NOMO-1 treated with dmso at 0.1 percent for 144 hours (cell line): ENCODE results near the gene RPTOR.

Source experiments
- DNase-seq: peaks from one replicate; lab custom pipeline; 2025; ENCODE audit not compliant: unreplicated experiment; lab: John Stamatoyannopoulos, UW

RPTOR gene

GRCh38 chr17:80936723-80937122 is 392.1 kb downstream of the RPTOR start:
- DNase-seq, result no peak

DNA sequence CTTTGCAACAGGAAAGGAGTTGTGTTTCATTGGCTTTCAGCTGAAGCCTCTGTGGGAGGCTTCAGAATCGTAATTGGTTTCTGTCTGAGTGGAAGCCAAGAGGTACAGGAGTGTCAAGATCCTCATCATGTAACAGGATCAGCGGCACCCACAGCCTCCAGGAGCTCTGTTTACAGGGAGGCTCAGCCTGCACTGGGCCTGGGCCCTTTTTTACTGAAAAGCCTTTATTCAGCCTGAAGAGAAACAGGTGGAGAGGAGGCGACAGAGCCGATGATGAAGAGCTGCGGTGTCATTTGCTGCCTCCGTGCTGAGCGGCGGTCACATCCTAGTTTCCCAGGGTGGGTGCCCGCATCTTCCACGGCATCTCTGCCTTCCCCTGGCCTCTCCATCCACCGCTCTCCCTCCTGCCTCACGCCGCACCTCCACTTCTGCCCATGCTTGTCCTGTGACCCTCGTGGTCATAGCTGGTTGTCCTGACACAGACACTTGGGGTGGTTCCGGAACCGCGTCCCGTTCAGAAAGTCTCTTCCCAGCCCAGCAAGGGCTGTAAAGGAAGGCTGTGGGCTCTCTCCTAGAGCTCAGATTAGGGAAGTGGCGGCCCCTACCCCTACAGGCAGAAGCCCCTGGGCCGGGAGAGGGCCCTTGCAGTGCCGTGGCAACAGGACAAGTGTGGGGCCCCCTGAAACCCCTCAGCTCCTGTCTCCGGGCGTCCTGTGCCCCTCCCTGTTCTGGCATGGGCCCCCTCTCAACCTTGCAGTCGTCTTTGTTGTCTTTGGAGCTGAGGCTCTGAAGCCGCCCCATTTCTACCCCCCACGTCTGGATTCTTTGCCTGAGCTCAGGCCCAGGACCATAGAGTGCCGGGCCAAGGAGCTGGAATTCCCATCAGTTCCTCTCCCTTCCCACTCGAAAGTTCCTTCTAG is 393.1 kb downstream of the RPTOR start:
- DNase-seq, result no peak

DNA sequence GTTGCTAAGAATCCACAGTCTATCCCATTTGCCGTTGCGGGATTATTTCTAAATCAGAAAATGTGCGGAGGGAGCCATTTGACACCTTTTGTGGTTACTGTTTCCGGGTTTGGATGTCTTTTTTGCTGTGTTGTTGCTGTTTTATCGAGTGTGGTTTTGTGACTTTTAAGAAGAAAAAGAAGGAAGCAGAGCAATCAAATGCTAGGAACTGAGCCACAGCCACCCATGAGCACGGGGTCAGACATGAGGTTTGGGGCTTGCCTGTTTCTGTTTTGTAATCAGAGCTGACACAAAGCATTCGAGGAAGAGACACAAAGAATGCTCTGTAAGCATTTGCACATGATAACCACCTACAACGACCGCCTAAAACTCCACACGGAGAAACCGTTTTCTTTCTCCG is 393.9 kb downstream of the RPTOR start:
- DNase-seq, result peak; percentile 55

DNA sequence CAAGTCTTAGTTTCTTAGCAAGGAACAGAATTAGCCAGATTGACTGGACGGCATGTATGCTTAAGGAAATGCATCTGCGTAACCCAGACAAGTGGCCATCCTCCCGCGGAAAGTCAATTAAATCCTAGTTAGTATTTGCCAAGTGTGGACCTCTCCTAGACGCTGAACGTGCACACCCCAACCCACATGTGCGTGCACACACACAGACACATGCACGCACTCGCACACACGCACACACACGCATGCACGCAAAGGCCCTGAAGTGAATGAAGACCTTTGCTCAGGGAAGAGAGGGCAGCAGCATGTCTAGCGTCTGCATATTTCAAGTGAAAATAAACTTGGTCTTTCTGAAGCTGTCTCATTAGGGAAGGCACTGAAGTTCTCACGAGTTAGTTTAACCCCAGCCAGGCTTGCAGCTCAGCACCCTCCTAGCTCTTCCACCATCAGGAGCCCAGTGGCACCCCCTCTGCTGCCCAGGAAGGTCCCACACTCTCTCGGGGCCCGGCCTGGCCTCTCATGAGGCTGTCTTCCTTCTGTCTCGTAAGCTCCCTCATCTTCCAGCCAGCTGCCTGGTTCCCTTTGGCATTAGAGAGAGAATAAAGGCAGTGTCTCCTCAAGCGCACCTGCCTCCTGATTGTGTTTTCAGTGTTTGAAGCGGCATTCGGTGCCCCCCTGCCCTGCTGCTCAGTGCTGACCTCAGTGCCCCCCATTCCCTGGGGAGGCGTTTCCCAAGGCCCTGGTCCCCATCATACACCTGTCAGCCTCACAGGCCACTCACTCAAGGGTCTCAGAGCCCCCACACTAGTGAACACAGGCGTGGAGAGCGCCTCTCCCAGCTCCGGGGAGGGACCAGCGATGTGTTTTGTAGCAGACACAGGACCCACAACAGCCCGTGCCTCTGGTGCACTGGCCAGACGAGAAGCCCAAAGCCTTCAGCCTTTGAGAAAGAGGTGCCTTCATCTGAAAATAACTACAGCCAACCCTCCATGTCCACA is 394.8 kb downstream of the RPTOR start:
- DNase-seq, result no peak

DNA sequence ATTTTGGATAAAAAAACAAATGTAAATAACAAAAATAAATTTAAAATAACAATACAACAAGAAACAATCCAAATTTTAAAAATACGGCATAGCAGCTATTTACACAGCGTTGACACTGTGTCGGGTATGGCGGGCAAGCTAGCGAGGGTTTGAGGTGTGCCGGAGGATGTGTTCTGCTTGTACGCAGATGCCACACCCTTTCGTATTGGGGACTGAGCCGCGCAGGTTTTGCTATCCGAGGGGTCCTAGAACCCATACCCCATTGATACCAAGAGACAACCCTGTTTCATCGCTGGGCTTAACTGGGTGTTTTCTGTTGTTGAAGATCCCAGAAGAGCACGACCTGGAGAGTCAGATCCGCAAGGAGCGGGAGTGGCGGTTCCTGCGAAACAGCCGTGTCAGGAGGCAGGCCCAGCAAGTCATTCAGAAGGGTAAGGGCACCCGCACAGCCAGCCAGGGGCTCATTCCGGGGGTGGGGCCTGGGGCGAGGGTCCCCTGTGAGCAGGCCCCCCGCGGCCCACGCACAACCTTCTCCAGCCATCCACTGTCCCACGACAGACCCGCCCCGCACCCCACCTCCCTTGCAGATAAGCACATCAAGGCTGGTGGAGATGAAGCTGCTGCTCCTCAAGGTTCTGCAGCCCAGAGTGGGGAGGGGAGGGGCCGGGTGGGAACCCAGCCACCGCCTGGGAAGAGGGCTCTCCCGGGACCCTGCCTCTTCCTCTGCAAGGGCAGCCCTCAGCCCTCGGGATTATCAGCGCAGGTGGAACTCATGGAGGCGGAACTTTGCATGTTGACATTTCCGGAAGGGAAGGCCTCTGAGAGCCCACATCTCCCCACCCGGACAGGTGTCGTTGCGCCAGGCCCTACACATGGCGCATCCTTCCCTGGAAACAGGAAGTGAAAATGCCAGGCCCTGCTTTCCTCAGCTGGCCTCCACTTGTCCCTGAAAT is 395.8 kb downstream of the RPTOR start:
- peak; percentile 32 for DNase-seq

DNA sequence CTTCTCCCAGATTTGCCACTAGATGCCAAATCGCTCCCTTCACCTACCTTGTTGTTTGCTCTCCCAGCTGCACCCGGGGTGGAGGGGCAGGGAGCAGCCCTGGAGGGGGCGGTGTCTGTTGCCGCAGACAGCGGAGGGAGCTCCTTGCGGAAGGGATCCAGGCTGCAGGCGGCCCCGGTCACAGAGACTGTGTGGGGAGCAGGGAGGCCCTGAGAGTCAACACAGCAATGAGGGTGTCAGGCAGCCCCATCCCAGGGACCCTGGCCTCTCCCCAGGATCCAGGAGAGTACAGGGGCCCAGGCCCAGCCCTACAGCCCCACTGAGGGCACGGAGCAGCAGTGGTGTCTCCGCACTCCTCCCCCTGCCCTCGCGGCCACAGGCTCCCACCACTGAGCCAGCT is 396.5 kb downstream of the RPTOR start:
- no peak for DNase-seq

DNA sequence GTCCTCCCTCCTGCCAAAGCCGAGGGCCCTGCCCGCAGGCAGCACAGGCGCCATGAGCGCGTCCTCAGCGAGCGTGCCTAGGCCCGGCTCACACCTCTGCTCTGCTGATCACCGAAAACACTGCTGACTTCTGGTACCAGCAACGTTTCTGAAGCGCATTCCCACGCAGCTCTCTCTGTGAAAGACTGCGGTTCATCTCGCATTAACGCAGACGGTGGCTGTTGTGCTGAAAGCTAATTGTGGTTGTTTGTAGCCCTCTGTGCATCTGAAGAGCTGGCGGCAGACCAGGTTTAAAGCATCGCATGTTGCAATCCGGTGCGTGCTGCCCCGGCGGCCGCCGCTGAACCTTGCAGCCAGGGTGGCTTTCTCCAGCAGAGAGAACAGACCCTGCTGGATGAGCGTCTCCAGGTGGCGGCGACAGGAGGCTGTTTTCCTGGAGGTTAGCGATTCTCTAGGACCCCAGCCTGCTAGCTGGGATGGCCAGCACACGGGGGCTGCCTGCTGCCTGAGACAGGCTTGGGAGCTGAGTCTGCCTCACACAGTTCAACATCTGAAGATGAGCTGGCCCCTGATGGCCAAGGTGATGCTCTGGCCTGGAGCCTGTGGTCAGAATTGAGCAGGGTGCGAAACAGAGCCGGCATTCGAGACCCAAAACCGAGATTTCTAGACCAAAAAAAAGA is 397.2 kb downstream of the RPTOR start:
- DNase-seq, result no peak

- DNase-seq, result no peak
These were observed 398.0 kb downstream of the RPTOR start for GRCh38 chr17:80942423-80943345.

DNA sequence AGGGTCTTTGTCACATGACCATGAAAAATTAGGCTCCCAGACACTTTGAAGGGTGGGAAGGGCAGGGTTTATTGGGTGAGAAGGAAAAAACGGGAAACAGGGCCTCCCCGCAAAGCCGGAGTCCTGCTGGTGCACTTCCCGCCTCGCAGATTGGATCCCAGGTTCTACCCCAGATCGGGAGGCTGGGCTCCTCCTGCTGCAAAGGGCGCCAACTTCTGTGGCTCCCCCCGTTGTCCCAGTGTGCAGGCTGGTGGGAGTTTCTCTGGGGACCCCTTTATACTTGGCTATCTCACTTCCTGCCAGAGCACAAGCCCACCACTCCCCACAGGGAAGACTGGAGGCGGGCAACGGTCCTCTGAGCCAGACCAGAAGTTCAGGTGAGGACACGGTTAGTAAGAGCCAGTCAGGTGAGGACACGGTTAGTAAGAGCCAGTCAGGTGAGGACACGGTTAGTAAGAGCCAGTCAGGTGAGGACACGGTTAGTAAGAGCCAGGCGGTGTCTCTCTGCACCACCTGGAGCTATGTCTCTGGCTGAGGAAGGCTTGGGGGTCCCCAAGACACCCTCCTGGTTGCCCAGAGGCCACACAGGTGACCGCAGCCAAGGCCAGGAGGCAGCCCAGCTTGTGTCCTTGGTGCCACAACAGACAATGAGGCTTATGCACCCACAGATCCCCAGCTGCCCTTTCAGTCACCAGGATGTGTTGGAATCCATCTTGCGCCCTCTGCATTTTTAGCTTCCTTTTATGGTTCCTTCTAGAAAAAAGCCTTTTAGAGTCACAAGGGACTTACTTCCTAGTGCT is 398.9 kb downstream of the RPTOR start:
- no peak for DNase-seq

DNA sequence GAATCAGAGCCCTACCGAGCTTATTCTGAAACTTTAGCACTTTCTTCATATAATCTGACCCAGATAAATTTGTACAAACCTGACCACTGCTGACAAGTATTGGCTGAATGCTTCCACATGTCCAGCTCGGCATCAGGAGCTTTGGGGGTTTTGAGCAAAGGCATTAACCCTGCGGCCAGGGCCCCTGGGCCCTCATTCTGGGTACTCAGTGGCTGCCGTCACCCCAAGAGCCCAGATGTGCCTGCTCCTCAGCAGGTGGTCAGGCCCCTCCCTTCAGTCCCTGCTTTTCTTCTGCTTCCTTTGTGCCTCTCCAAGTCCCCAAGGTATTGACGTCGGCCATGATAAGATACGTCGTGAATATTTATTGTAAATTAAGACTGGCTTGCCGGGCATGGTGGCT is 399.7 kb downstream of the RPTOR start:
- DNase-seq, result no peak

- no peak for DNase-seq
These were observed 401.1 kb downstream of the RPTOR start for GRCh38 chr17:80945736-80946135.

DNA sequence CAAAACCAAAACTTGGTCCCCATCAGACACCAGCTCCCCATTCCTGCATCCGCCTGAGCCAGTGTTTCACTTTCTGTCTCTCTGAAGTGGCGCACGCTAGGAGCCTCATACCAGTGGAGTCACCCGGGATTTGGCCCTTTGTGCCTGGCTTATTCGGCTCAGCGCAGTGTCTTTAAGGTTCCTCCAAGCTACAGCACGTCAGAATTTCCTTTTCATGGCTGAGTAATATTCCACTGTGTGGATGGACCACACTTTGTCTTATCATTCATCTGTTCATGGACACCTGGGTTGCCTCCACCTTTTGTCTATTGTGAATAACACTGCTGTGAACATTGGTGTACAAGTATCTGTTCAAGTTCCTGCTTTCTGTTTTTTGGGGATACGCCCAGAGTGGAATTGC is 401.8 kb downstream of the RPTOR start:
- no peak for DNase-seq

DNA sequence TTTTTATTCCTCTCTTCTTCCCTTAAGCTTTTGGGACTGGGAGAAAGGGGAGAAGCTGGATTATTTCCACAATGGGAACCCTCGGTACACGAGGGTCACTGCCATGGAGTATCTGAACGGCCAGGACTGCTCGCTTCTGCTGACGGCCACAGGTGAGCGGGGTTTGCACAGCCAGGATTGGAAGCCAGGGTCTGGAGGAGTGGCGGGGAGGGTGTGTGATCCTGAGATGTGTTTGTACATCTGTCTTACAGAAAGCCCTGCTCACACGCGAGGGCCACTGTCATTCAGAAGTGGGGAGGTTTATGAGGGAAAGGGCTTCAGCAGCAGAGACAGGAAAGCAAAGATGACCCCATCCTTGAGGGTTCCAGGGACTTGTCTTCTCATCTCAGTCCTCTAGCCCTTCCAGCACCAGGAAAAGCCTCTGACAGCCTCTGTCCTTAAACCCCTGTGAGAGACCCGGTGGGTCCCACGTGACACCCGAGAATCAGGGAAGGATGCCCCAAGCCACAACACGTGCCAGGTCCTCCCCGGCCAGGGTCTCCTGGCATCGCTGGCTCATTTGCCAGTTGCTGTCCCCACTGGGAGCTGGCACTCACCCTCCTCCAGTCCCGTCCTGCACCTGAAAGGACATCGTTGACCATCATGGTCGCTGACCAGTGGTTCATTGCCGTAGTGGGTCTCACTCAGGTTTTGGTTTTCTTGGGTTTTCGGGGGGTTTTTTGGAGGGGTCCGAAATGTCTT is 402.7 kb downstream of the RPTOR start:
- DNase-seq, result no peak

DNA sequence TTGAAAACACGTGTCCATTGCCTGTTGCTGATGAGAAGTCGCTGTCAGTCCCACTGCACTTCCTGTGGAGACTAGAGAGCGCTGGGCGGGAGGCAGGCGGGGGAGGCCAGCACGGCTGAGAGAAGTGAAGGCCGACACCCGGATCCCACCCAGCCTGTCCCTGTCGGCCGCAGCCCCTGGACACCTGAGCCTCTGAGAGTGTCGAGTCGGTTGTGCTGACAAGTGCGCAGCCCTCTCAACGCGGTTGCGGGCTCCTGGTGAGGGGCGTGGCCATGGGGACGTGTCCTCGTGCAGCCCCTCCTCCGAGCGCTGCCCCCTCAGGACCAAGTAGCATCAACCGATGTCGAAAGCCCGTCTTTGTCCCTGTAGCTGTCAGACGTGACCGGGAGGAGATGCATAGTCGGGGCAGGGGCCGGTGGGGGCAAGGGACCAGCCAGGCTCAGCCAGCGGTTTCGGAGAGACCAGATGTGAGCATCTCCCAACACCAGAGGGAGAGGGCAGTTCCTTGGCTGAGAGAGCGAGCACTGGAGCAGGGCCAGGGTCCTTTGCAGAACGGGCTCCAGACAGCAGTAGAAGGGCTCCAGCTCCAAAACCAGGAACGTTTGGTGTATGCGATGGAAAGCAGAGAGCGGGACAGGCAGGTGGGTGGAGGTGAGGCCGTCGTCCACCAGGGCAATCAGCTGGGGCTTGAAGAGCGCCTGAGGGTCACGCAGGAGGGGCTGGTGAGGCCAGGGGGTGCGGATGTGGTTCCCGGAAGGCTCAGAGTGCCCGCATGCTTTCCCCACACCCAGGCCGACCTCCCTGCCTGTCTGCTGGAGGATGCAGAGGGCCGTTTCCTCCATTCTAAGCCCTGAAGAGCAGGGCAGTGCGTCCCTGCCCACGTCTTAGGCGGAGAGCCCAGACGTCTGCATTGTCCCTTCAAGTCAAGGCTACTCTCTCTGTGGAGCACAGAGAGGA is 403.7 kb downstream of the RPTOR start:
- DNase-seq, result no peak

- no peak for DNase-seq
These were observed 404.4 kb downstream of the RPTOR start for GRCh38 chr17:80948976-80949450.
